GM21390 (cell line): ENCODE measurements around the gene STON2.
A peak's percentile ranks its signal among the peaks of the same experiment; 100 is the strongest.

Experiments used
- ATAC-seq: cut with Tn5 transposase; IDR thresholded peaks from one replicate; pipeline ENCODE4 v1.9.1; 2021; ENCODE audit not compliant: unreplicated experiment

The STON2 gene

DNA sequence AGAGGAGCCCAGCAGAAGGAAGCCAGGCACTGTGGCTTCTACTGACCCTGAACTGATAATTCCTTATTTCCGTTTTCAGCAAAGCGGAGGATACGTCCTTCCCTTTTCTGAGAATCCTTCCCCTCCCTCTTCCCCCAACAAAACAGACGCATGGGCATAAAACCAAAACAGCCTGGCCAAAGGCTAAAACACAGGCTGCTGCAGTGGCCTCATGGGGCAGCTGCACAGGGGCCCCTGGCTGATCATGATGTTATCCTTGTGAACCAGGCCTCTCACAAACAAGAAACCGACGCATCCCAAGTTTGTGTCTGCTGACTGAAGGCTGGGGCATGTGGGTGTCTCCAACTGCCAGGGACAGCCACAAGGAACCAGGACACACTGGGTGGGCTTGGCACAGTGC is 23.4 kb upstream of the STON2 start:
- ATAC-seq, result no peak

DNA sequence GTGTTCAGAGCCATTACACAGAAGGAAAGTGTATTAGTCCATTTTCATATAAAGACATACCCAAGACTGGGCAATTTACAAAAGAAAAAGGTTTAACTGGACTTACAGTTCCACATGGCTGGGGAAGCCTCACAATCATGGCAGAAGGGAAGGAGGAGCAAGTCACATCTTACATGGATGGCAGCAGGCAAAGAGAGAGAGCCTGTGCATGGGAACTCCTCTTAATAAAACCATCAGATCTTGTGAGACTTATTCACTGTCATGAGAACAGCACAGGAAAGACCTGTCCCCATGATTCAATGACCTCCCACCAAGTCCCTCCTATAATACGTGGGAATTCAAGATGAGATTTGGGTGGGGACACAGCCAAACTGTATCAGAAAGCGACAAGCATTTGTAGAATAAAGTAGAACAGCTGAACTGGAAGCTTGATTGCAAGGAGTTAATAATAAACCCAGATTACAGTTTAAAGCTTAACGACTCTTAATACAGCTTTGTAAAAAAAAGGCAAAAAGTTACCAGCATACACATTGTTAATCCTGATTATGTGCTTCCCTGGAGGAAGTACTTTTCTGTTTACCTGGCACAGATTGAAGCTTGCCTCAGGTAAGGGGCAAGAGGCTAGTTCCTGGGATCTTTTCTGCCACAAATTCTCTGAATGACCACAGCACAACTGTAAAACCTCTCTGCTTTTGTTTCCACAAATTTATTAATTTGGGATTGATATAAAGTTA is 18.1 kb upstream of the STON2 start:
- no peak for ATAC-seq

DNA sequence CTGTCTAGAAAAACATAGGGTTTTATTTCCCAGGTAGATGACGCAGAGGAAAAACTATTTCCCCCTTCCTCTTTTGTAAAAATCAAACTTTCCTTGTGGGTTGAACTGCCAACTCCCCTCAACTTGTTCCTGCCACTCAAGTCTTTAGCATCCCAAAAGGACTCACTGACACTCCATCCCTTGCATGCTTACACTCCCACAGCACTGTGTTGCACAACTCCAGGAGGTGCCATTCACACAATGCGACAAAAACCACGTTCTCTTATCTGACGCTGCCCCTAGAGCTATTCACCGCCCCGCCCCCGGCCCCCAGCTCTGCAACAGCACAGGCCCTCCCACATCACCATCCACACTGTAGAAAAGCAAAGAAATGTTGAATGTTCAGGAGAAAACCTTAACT is 16.9 kb upstream of the STON2 start:
- no peak for ATAC-seq

DNA sequence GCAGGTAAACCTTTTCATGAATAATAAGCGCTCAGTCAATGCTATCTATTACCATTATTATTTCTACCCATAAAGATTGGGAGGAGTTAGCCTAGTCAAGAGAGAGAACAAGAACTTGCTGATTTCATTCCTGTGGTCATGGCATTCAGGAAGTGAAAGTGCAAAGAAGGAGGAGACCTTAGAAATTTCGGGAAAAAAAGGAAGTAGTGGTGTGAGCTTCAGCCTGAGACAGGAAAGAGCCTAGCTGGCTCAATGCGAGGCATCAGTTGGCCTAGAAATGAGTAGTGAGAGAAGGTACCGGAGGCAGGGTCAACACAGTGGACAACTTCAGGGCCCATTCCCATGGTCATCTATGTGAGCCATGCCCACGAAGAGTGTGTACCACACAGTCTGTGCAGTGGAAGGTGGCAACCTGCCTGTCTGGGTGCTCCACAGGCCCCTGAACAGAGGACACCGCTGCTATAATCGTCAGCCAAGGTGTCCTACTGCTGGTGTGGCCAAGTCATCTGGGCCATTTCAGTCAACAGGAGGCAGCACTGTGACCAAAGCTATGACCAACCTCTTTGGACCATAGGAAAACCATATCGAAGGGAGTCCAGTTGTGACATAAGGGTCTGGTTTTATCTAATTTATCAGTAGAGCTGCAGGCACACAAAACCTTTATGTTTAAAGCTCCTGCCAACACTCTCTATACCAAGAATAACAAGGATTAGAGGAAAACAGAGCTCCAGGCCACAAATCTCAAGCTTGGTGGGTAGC is 16.2 kb upstream of the STON2 start:
- no peak for ATAC-seq

DNA sequence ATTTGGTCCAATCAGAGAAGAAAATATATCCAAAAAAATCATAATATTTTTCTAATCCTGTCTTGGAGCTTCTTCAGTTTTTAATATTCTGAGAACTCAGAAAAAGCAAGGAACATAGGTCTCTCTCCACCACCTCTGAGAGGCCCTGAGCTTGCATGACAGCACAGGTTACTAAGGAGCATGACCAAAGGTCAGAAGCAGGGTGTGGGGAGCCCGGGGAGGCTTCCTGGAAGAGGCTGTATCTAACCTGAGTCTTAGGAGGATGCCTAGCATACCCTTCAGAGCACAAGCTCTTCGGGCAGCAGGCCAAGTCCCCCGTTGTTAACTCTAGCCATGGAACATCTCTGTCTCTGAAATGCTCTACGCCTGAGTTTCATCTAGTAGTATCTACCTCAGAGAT is 15.7 kb upstream of the STON2 start:
- ATAC-seq, result no peak

- no peak for ATAC-seq
Measured at GRCh38 chr14:81414123-81414522, 14.0 kb upstream of the STON2 start.

GRCh38 chr14:81412779-81413178 is 12.7 kb upstream of the STON2 start:
- ATAC-seq, result no peak

GRCh38 chr14:81408595-81408994 is 8.5 kb upstream of the STON2 start:
- ATAC-seq, result no peak

DNA sequence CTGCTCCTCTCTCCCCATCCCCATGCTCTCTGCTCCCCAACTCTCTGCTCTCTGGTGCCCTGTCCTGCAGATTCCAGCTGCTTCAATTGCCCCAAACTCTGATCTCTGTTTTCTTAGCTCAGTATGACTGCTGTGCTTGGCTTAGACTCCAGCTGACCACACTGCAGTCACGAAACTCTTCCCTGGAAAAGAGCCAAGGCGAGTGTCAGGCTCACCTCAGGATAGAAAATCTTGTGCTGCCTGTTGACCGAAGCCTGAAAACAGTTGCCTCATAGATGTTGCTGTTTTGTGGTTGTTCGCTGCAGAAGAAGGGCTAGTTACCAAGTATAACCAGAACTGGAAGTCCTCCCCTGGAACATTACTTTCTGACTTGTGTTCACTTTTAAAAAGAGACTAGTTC is 6.7 kb upstream of the STON2 start:
- no peak for ATAC-seq

DNA sequence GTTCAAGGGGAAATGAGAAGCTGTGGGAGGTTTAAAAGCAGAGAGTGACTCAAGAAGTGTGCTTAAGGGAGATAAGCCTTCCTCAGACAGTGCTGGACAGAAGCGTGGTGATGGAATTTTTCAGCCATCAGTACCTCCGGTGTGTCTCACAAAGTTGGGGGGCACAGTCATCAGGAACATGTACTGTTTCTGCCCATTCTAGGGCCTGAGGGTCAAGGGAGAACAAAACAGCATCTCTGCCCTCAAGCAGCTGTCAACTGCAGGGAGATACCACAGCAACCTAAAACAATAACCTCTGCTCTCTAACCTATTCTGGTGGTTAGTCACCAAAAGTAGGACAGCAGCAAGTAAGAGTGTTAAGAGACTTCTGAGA is 2.0 kb upstream of the STON2 start:
- ATAC-seq, result peak; percentile 33

GRCh38 chr14:81401420-81402122 is 1.4 kb upstream of the STON2 start:
- peak; percentile 59 for ATAC-seq

- no peak for ATAC-seq
Measured at GRCh38 chr14:81400852-81401251, 728 bp upstream of the STON2 start.

DNA sequence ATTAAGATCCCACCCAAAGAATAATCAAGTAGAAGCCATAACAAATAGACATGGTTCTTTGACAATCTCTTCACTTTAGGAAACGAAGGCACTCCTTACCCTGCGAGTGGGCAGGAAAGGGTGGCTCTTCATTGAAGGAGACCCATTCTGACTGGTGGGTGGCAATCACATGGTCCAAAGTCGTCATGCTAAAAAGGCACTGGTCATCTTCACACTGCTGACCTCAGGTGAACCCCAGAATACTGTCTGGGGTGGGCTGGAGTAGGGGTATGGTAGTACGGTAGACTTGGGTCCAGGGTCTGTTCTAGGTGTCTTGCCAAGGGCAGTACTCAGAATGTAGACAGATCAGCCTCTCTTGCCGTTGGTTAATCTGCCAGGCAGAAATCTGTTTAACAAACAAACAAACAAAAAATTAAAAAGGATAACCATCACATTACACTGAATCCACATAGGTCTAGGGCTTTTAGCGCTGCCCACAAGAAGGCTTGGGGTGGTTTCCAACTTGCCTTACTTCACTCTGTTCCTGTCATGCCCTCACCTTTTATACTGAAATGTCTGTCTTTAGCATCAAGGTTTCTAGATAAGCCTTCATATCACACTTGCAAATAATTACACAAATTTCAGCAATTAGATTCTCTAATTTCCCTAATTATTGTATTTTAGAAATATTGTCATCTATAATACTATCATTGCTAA is 1.8 kb downstream of the STON2 start:
- ATAC-seq, result no peak

- ATAC-seq, result no peak
Measured at GRCh38 chr14:81396113-81396512, 4.0 kb downstream of the STON2 start.

DNA sequence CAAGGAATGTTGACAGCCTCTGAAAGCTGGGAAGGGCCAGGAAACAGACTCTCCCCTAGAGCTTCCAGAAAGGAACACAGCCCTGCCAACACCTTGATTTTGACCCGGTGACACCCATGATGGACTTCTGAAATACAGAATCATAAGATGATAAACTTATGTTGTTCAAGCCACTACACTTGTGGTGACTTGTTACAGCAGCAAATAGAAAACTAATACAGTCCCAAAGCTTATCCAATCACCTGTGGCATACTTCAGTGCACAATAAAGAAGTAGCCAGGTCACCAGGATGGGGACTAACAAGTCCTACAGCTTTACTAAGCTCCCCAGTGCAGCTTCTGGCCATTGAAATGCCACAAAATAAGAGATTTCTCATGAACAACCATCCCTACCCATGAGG is 5.4 kb downstream of the STON2 start:
- no peak for ATAC-seq

GRCh38 chr14:81392976-81393643 is 7.0 kb downstream of the STON2 start:
- no peak for ATAC-seq

DNA sequence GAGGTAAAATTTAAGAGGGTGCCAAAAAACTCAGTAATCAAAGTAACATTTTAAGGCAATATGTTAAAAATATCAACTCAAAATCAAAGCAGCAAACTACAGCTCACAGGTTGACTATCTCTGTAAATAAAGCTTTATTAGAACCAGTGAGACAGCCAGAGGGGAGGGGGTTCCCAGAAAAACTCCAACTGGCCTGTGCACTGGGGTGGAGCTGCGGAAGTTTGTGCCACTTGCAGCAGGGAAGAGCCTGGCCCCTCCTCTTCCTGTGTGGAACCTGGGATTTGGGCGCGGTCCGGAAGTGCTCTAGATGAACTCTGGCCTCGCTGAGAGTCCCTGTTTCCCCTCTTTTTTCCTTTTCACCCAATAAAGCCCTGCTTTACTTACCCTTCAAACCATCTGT is 8.1 kb downstream of the STON2 start:
- no peak for ATAC-seq

GRCh38 chr14:81390696-81391095 is 9.4 kb downstream of the STON2 start:
- ATAC-seq, result no peak

- ATAC-seq, result no peak
Measured at GRCh38 chr14:81388336-81388735, 11.8 kb downstream of the STON2 start.

GRCh38 chr14:81386290-81386745 is 13.8 kb downstream of the STON2 start:
- ATAC-seq, result no peak

DNA sequence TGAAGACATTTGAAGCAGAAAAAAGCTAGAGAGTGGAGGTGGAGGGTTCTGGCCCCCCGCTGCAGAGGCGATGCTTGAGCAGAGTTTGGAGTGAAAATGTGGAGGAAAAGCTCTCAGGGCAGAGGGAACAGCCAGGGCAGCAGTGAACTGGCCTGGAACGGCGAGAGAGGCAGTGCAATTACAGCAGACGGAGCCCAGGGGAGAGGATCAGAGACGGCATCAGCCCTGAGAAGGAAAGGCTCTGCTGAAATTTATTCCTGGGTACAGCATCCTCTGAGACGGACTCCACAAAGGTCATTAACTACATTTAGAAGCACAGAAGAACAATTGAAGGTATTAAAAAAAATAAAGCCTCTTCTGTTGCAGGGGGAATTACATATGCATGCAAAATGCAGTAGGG is 14.2 kb downstream of the STON2 start:
- no peak for ATAC-seq
